Stomach (tissue), 4 donors: ENCODE data around the gene ZNF691.

Source experiments
- CTCF ChIP-seq, 7 experiments: fragments of 450-650 bp in 4 of 7; fragments of 200-600 bp in 3 of 7; sonication (generic) in 3 of 7; IDR thresholded peaks; one replicate each; pipeline ENCODE4 v1.5.1; 2016 to 2019; ENCODE audit warnings: antibody characterized with exemption in 7 of 7, control low read depth in 2 of 7, mild to moderate bottlenecking in 1 of 7
- EP300 ChIP-seq: sonication (generic); formaldehyde crosslinking; IDR thresholded peaks from one replicate; pipeline ENCODE4 v1.6.1; 2017; ENCODE audit warnings: antibody characterized with exemption
- POLR2A ChIP-seq, 4 donors: fragments of 450-650 bp; IDR thresholded peaks; one replicate each; pipeline ENCODE4 v1.6.1; 2016; ENCODE audit warnings: antibody characterized with exemption in 4 of 4, control low read depth in 2 of 4, mild to moderate bottlenecking in 1 of 4, moderate library complexity in 1 of 4
- POLR2AphosphoS5 ChIP-seq, 3 donors: sonication (generic); formaldehyde crosslinking; IDR thresholded peaks; one replicate each; pipeline ENCODE4 v1.6.1; 2016; ENCODE audit warnings: antibody characterized with exemption in 3 of 3

GRCh38 chr1:42852608-42852980 lies 6.2 kb downstream of the ZNF691 start:
- no peak for TF ChIP-seq CTCF (IDR thresholded peaks at IDR 0.05)
- no peak for TF ChIP-seq POLR2A (IDR thresholded peaks at IDR 0.05)
- TF ChIP-seq EP300, result no peak
- no peak for TF ChIP-seq POLR2AphosphoS5 (IDR thresholded peaks at IDR 0.05)
